H9 (cell line): Measurements from ENCODE around the gene TMEM145. TPM values are rescaled to one million over a fixed set of nuclear protein-coding genes. Genes with fewer than 3 reads are reported as not detected.

Source experiments
- DNase-seq: peaks from one replicate; pipeline ENCODE4 v3.0.0-alpha.2; 2017
- H2AFZ ChIP-seq: one replicate; pipeline ENCODE4 v1.6.1; 2013; ENCODE audit warnings: mild to moderate bottlenecking, low read length, control low read depth, moderate library complexity
- H2AK5ac ChIP-seq: 2 replicates; pipeline ENCODE4 v1.6.1; 2013; ENCODE audit warnings: low read length, control low read depth, mixed read lengths; ENCODE audit not compliant: insufficient read length
- H2BK120ac ChIP-seq: one replicate; pipeline ENCODE4 v1.6.1; 2013; ENCODE audit warnings: low read depth, mild to moderate bottlenecking, low read length, control low read depth, inconsistent platforms; ENCODE audit not compliant: poor library complexity, severe bottlenecking
- H2BK12ac ChIP-seq: 2 replicates; pipeline ENCODE4 v1.6.1; 2013; ENCODE audit warnings: low read length, control low read depth, mixed read lengths, low read depth; ENCODE audit not compliant: insufficient read length
- H2BK15ac ChIP-seq: 2 replicates; pipeline ENCODE4 v1.6.1; 2013; ENCODE audit warnings: low read depth, low read length, control low read depth
- H2BK20ac ChIP-seq: one replicate; pipeline ENCODE4 v1.6.1; 2013; ENCODE audit warnings: low read depth, mild to moderate bottlenecking, low read length, control low read depth, inconsistent platforms; ENCODE audit not compliant: poor library complexity, severe bottlenecking
- H2BK5ac ChIP-seq: 2 replicates; pipeline ENCODE4 v1.6.1; 2013; ENCODE audit warnings: low read length, control low read depth, mixed read lengths; ENCODE audit not compliant: insufficient read length
- H3K14ac ChIP-seq: 2 replicates; pipeline ENCODE4 v1.6.1; 2013; ENCODE audit warnings: low read length, control low read depth; ENCODE audit not compliant: insufficient read depth
- H3K18ac ChIP-seq: 2 replicates; pipeline ENCODE4 v1.6.1; 2013; ENCODE audit warnings: low read depth, mild to moderate bottlenecking, mixed read lengths, low read length, control low read depth; ENCODE audit not compliant: insufficient read length
- H3K23ac ChIP-seq: 2 replicates; pipeline ENCODE4 v1.6.1; 2013; ENCODE audit warnings: low read length, control low read depth, mixed read lengths, low read depth; ENCODE audit not compliant: insufficient read length
- H3K23me2 ChIP-seq: 2 replicates; pipeline ENCODE4 v1.6.1; 2013; ENCODE audit warnings: low read depth, mild to moderate bottlenecking, mixed read lengths, low read length, control low read depth; ENCODE audit not compliant: insufficient read length, poor library complexity, severe bottlenecking
- H3K27ac ChIP-seq: 2 replicates; pipeline ENCODE4 v1.5.1; 2013; ENCODE audit warnings: low read length, control low read depth, mixed read lengths, low read depth; ENCODE audit not compliant: insufficient read length
- H3K27me3 ChIP-seq: 2 replicates; pipeline ENCODE4 v1.6.1; 2013; ENCODE audit warnings: low read length, control low read depth, inconsistent platforms; ENCODE audit not compliant: insufficient read depth
- H3K4ac ChIP-seq: 2 replicates; pipeline ENCODE4 v1.6.1; 2013; ENCODE audit warnings: low read depth, mild to moderate bottlenecking, control low read depth, inconsistent platforms, low read length, moderate library complexity
- H3K4me1 ChIP-seq: 2 replicates; pipeline ENCODE4 v1.6.1; 2013; ENCODE audit warnings: low read length, control low read depth, inconsistent platforms; ENCODE audit not compliant: insufficient read depth
- H3K4me2 ChIP-seq: 2 replicates; pipeline ENCODE4 v1.6.1; 2013; ENCODE audit warnings: low read length, control low read depth, mixed read lengths; ENCODE audit not compliant: insufficient read length, insufficient read depth
- H3K56ac ChIP-seq: 2 replicates; pipeline ENCODE4 v1.6.1; 2013; ENCODE audit warnings: low read depth, mild to moderate bottlenecking, mixed read lengths, low read length, control low read depth; ENCODE audit not compliant: insufficient read length
- H3K79me1 ChIP-seq: 2 replicates; pipeline ENCODE4 v1.6.1; 2013; ENCODE audit warnings: low read depth, mild to moderate bottlenecking, moderate library complexity, low read length, control low read depth, inconsistent platforms; ENCODE audit not compliant: insufficient read depth, poor library complexity, severe bottlenecking
- H3K79me2 ChIP-seq: 2 replicates; pipeline ENCODE4 v1.6.1; 2013; ENCODE audit warnings: low read length, control low read depth, inconsistent platforms; ENCODE audit not compliant: insufficient read depth
- H3K9ac ChIP-seq: 2 replicates; pipeline ENCODE4 v1.6.1; 2013; ENCODE audit warnings: low read length, control low read depth, mixed read lengths; ENCODE audit not compliant: insufficient read length; ENCODE audit errors: extremely low read depth
- H3K9me3 ChIP-seq: one replicate; pipeline ENCODE4 v1.6.1; 2013; ENCODE audit warnings: low read depth, low read length, inconsistent platforms; ENCODE audit not compliant: control insufficient read depth
- H3T11ph ChIP-seq: one replicate; pipeline ENCODE4 v1.6.1; 2013; ENCODE audit warnings: mild to moderate bottlenecking, low read length, control low read depth, inconsistent platforms
- H4K20me1 ChIP-seq: one replicate; pipeline ENCODE4 v1.6.1; 2013; ENCODE audit not compliant: control insufficient read depth, insufficient read length, insufficient read depth
- H4K5ac ChIP-seq: 2 replicates; pipeline ENCODE4 v1.6.1; 2013; ENCODE audit warnings: low read depth, mild to moderate bottlenecking, mixed read lengths, low read length, control low read depth; ENCODE audit not compliant: insufficient read length
- H4K8ac ChIP-seq: replicated peaks from 2 replicates; pipeline ENCODE4 v1.6.1; 2013; ENCODE audit warnings: low read length, control low read depth, mixed read lengths, low read depth; ENCODE audit not compliant: insufficient read length
- H4K91ac ChIP-seq: 2 replicates; pipeline ENCODE4 v1.6.1; 2013; ENCODE audit warnings: low read depth, mild to moderate bottlenecking, moderate library complexity, mixed read lengths, low read length, control low read depth; ENCODE audit not compliant: insufficient read length
- H3K27ac Mint-ChIP-seq, 3 experiments: 2 replicates in 2 of 3; 3 replicates in 1 of 3; pipeline ENCODE4 v1.8.0; 2020 to 2021; ENCODE audit warnings: mixed read lengths in 3 of 3, mild to moderate bottlenecking in 1 of 3, moderate library complexity in 1 of 3
- H3K27me3 Mint-ChIP-seq: 2 replicates; pipeline ENCODE4 v1.8.0; 2021; ENCODE audit warnings: low read depth, mild to moderate bottlenecking, moderate library complexity, mixed read lengths
- H3K36me3 Mint-ChIP-seq, 3 experiments: 2 replicates in 2 of 3; 3 replicates in 1 of 3; pipeline ENCODE4 v1.8.0; 2020 to 2021; ENCODE audit warnings: low read depth in 3 of 3, mixed read lengths in 3 of 3; ENCODE audit not compliant: insufficient read depth in 1 of 3
- H3K4me1 Mint-ChIP-seq, 2 experiments: 2 replicates each; pipeline ENCODE4 v1.8.0; 2020; ENCODE audit warnings: mixed read lengths in 2 of 2
- H3K4me3 Mint-ChIP-seq, 2 experiments: 2 replicates in 1 of 2; 3 replicates in 1 of 2; pipeline ENCODE4 v1.8.0; 2020 to 2021; ENCODE audit warnings: mild to moderate bottlenecking in 2 of 2, mixed read lengths in 2 of 2, moderate library complexity in 1 of 2
- H3K9me3 Mint-ChIP-seq, 2 experiments: 2 replicates in 1 of 2; 3 replicates in 1 of 2; pipeline ENCODE4 v1.8.0; 2020; ENCODE audit warnings: mild to moderate bottlenecking in 2 of 2, mixed read lengths in 2 of 2, moderate library complexity in 1 of 2
- CTCF ChIP-seq: fragments of 200-600 bp; sonication (generic); conservative IDR thresholded peaks from 3 replicates; pipeline ENCODE4 v1.8.0; 2021; ENCODE audit warnings: antibody characterized with exemption, mild to moderate bottlenecking
- WGBS: extraction: QIAGEN DNeasy Blood & Tissue Kit; methylation state at CpG from one replicate; pipeline ENCODE4 v1.1.7; 2013; ENCODE audit warnings: missing lambda C conversion rate, low lambda C conversion rate, mixed read lengths; ENCODE audit not compliant: insufficient read length; ENCODE audit errors: extremely low coverage; 5-methylcytosine and 5-hydroxymethylcytosine counted together
- total RNA-seq: library from RNA; stranded (reverse); gene quantifications from 2 replicates; pipeline ENCODE4 v1.2.1, GENCODE V29; 2021

Gene TMEM145
- total RNA-seq, 1 experiment from 2014 or later, result 4.5 TPM

GRCh38 chr19:42273407-42274064 lies 39.6 kb upstream of the TMEM145 start:
- Histone ChIP-seq H3K79me1 (no peaks in the 10 kb centered on the region), H4K91ac (no peak overlapping the region), H3K9me3 (no peaks in the 10 kb centered on the region), H3K4me2 (no peak overlapping the region), H4K8ac (no peak overlapping the region), H3K27ac (no peak overlapping the region), H3K4me1 (no peaks in the 10 kb centered on the region; the same call in 1 of the 2 replicates), H3K14ac (no peak overlapping the region), H2AK5ac (no peak overlapping the region), H2BK12ac (no peak overlapping the region), H2BK15ac (no peak overlapping the region), H3K23ac (no peak overlapping the region), H3K56ac (no peak overlapping the region), H3K23me2 (peaks cover 4% of the 10 kb centered on the region), H4K20me1 (no peaks in the 10 kb centered on the region), H2BK20ac (no peak overlapping the region), H3K79me2 (no peaks in the 10 kb centered on the region), H3K18ac (no peak overlapping the region), H3K9ac (no peak overlapping the region), H3K27me3 (no peaks in the 10 kb centered on the region), H3T11ph (no peak overlapping the region), H3K4ac (no peak overlapping the region), H2AFZ (no peak overlapping the region), H4K5ac (no peak overlapping the region), H2BK5ac (no peak overlapping the region), H2BK120ac (no peak overlapping the region)
- no peak for DNase-seq
- TF ChIP-seq CTCF, result no peak
- no peak overlapping the region; a peak in 1 of 5 replicates for H3K4me3 Mint-ChIP-seq
- H3K4me1 Mint-ChIP-seq, result peaks cover 17 to 23% of the 10 kb centered on the region in 2 experiments
- H3K36me3 Mint-ChIP-seq, result peaks cover 4 to 23% (median 16%) of the 10 kb centered on the region in 3 experiments; a peak in 6 of 7 replicates
- 100% methylated on average over 3 of the region's 43 CpGs for WGBS
- H3K27ac Mint-ChIP-seq, result no peak overlapping the region; a peak in 1 of 7 replicates
- H3K9me3 Mint-ChIP-seq, result no peaks in the 10 kb centered on the region; a peak in 1 of 5 replicates
- H3K27me3 Mint-ChIP-seq, result no peaks in the 10 kb centered on the region
